GM21529 (cell line): ENCODE results near the gene MAD1L1.
"Not testable (repeated sequence)": the region's sequence is repeated elsewhere in the genome, so short reads cannot be mapped to it uniquely, and the experiment has no call there.

Experiments
- ATAC-seq: cut with Tn5 transposase; IDR thresholded peaks from one replicate; pipeline ENCODE4 v1.9.1; 2021; ENCODE audit not compliant: unreplicated experiment

The MAD1L1 gene

GRCh38 chr7:1975179-1975578 is 257.6 kb downstream of the MAD1L1 start:
- ATAC-seq, result no peak

- no peak for ATAC-seq
These were observed 258.2 kb downstream of the MAD1L1 start for GRCh38 chr7:1974290-1975101.

- ATAC-seq, result no peak
These were observed 259.2 kb downstream of the MAD1L1 start for GRCh38 chr7:1973321-1974251.

GRCh38 chr7:1972744-1973143 is 260.0 kb downstream of the MAD1L1 start:
- ATAC-seq, result no peak

DNA sequence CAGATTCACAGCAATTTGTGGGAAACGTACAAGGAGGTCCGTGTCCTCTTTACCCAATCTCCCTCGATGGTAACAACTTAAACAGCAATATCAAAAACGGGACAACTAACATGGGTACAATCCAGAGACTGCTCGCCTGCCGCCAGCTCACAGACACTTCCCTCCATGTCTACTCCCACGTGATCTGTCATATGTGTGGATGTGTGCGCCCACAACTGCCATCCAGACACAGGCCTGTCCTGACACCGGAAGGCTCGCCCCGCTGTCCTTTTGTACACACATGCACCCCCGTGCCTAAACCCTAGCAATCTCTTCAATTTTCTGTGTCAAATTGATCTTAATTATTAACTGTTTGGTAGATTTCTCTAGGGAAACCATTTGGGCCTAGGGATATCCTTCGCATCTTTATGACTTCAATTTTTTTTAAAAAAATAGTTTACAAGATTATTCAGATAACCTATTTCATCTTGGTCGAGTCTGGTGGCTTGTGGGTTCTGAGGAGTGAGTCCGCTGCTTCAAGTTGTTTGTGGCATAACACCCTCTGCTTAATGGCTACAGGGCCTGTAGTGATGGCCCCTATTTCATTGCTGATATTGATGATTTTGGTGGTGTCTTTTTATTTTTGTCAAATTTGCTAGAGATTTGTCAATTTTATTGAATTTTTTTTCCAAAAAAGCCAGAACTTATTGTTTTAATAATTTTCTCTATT is 260.6 kb downstream of the MAD1L1 start:
- ATAC-seq, result no peak

DNA sequence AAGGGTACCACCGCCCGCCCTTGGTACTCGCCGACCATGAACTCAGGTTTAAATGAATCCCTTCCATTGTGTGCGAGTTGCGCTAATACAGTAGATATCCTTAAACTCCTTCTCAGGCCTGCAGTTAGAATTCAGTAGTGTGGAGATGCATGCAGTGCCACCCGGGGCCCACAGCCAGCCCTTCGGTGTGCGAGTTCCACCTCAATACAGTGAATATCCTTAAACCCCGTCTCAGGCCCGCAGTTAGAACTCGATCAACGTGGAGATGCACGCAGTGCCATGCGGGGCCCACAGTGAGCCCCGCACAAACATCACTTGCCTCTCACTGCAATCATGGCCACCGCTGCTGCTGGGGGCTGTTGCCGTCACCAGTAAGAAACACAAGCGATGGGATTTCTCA is 261.9 kb downstream of the MAD1L1 start:
- no peak for ATAC-seq

DNA sequence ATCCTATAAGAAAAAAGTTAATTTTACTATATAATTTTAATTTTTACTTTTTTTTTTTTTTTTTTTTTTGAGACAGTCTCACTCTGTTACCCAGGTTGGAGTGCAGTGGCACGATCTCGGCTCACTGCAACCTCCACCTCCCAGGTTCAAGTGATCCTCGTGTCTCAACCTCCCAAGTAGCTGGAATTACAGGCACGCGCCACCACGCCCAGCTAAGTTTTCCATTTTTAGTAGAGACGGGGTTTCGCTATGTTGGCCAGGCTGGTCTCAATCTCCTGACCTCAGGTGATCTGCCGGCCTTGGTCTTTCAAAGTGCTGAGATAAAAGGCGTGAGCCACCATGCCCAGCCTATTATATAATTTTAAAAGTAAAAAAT is 262.5 kb downstream of the MAD1L1 start:
- ATAC-seq, result not testable (repeated sequence)

GRCh38 chr7:1969459-1970284 is 263.1 kb downstream of the MAD1L1 start:
- no peak for ATAC-seq

DNA sequence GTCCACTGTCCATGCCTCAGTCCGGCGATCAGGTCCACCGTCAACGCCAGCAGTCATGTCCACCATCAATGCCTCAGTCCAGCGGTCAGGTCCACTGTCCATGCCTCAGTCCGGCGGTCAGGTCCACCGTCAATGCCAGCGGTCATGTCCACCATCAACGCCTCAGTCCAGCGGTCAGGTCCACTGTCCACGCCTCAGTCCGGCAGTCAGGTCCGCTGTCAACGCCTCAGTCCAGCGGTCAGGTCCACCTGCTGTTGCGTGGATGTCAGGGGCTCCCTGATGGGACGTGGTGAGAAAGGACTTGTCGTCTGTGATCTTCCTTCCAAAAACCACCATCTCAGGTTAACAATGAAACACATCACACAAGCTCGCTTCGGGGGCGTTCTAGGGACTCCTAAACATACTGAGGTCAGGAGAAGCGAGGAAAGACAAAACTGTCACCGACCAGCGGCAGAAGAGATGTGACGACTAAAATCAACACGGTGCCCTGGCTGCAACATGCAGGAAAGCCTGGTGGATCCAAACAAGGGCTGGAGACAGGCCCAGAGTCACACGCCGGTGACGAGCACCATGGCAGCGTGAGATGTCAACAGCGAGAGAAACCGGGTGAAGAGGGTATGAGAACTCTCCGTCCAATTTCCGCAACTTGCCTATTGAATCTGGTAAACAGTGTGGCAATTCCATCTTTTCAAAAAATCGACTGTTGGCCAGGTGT is 264.2 kb downstream of the MAD1L1 start:
- no peak for ATAC-seq

GRCh38 chr7:1967512-1968396 is 265.0 kb downstream of the MAD1L1 start:
- no peak for ATAC-seq

DNA sequence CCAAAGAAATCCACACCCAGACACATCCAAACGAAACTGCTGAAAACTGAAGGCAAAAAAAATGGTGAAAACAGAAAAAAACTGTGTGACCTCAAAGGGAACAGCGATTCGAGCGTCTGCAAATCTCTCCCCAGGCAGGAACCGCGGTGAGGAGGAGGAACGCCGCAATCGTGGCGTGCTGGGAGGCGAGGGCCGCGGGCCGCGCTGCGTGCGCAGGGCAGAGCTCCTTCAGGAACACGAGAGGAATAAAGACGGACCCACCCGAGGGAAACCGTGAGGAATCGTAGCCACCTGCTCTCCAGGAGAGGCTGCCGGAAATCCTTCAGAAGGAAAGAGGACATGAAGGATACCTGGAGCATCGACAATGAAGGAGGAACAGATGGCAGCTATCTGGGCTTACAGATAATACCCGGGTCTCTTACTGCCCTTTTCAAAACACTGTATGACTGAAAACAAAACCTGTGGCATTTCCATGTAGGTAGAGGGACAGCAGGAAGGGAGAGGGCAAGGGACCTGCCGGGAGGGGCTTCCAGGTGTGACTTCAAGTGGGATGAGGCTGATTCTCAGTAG is 266.0 kb downstream of the MAD1L1 start:
- ATAC-seq, result no peak

DNA sequence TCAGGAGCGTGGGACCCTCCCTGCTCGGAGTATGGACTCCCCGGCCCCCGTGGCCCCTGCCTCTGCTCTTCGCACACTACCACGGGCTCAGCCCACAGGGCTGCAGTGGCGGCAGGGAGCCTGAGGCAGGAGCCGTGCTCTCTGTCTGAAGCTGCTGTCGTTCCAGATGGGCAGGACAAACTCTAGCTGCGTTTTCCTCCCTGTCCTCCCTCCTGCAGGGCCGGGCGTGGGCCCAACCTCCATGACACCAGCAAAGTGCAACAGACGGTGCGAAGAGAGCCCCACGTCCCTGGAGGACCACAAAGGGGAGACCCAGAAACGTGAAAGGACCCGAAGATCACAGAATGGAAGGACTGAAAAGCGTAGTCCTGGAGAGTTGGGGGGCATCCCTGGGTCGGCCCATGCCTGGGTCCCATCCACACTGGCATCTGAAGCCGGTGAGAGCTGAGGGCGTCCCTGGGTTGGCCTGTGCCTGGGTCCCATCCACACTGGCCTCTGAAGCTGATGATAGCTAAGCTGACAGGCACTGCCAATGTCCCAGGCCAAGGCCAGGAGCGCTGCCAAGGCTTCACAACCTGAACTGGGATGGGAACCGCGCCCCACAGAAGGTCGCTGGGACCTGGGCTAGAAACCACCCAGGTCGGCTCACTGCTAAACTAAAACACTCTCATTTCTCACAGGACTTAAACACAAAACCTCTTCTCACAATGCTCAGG is 267.0 kb downstream of the MAD1L1 start:
- no peak for ATAC-seq

DNA sequence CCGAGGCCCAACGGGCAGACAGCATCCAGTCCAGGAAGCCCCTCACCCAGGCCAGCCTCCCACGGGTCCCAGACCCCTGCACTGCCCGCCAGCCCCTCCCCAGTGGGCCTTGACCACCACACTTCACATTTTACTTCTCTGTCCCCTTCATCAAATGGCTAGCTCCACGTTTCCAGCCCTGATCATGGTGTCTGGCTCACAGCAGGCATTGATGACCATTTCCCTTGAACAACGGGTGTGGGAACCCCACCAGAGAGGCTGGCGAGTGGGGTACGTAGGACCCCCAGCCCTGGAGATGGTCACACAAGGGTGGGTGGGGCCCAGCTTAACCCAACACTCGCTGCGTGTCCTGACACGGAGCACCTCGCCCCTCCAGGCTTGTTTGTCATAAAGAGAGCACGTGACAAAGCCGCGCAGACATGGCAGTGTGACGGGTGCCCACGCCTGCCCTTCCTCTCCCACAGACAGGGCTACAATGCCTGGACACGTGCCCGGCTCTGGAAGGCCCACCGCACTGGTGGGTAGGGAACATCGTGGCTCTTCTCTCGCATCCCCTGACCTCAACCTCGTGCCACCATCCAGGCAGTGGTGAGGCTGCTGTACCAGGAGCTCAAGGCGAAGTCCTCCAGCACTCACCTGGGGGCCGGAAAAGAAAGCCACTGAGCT is 267.7 kb downstream of the MAD1L1 start:
- no peak for ATAC-seq

GRCh38 chr7:1964211-1964912 is 268.4 kb downstream of the MAD1L1 start:
- ATAC-seq, result no peak

GRCh38 chr7:1963575-1963974 is 269.2 kb downstream of the MAD1L1 start:
- ATAC-seq, result no peak

DNA sequence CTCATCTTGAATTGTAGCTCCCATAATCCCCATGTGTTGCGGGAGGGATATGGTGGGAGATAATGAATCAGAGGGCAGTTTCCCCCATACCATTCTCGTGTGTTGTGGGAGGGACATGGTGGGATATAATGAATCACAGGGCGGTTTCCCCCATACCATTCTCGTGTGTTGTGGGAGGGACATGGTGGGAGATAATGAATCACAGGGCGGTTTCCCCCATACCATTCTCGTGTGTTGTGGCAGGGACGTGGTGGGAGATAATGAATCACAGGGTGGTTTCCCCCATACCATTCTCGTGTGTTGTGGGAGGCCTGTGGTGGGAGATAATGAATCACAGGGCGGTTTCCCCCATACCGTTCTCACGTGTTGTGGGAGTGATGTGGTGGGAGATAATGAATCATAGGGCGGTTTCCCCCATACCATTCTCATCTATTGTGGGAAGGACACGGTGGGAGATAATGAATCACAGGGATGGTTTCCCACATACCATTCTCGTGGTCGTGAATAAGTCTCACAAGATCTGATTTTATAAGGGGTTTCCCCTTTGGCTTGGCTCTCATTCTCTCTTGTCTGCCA is 271.0 kb downstream of the MAD1L1 start:
- no peak for ATAC-seq
